Uterus (tissue), 4 donors: ENCODE measurements around the gene TKT. TPM values are rescaled to one million over a fixed set of nuclear protein-coding genes. Genes with fewer than 3 reads are reported as not detected.

Experiments
- DNase-seq, 2 donors: peaks; one replicate each; pipeline ENCODE4 v3.0.0-alpha.2; 2019 to 2020
- H3K27ac ChIP-seq, 2 donors: fragments of 200-600 bp; sonication (generic); 1 replicate in 1 of 2; 2 replicates in 1 of 2; pipeline ENCODE4 v1.5.1; 2016 to 2018
- H3K27me3 ChIP-seq, 2 donors: fragments of 200-600 bp; sonication (generic); one replicate each; pipeline ENCODE4 v1.5.1; 2018 to 2019; ENCODE audit warnings: control low read depth in 1 of 2
- H3K36me3 ChIP-seq, 2 donors: fragments of 200-600 bp; sonication (generic); one replicate each; pipeline ENCODE4 v1.5.1; 2019; ENCODE audit warnings: control low read depth in 1 of 2
- H3K4me1 ChIP-seq, 2 donors: fragments of 200-600 bp; sonication (generic); one replicate each; pipeline ENCODE4 v1.5.1; 2018 to 2019; ENCODE audit warnings: control low read depth in 1 of 2
- H3K4me3 ChIP-seq, 2 donors: fragments of 200-600 bp; sonication (generic); 1 replicate in 1 of 2; 2 replicates in 1 of 2; pipeline ENCODE4 v1.5.1; 2018 to 2019; ENCODE audit warnings: mild to moderate bottlenecking in 1 of 2
- H3K9me3 ChIP-seq, 2 donors: fragments of 200-600 bp; sonication (generic); one replicate each; pipeline ENCODE4 v1.5.1; 2019; ENCODE audit warnings: control low read depth in 1 of 2
- CTCF ChIP-seq, 4 experiments: fragments of 200-600 bp in 2 of 4; fragments of 450-650 bp in 2 of 4; sonication (generic) in 2 of 4; IDR thresholded peaks; one replicate each; pipeline ENCODE4 v1.5.1; 2016 to 2019; ENCODE audit warnings: antibody characterized with exemption in 4 of 4, mild to moderate bottlenecking in 2 of 4, moderate library complexity in 1 of 4
- POLR2A ChIP-seq, 2 donors: fragments of 450-650 bp; IDR thresholded peaks; one replicate each; pipeline ENCODE4 v1.6.1; 2016; ENCODE audit warnings: antibody characterized with exemption in 2 of 2, mild to moderate bottlenecking in 1 of 2, moderate library complexity in 1 of 2
- intact Hi-C: fragments of 100-400 bp; cut with DNase I; formaldehyde crosslinking; loops from one replicate; pipeline ENCODE4 v1.15.1; 2023; ENCODE audit warnings: low total_unique reads
- total RNA-seq, 4 donors: library from RNA; depleted of rRNA in 3 of 4; stranded (reverse); fragments of >200 nt in 3 of 4; gene quantifications; one replicate each; pipeline versions ENCODE4 v1.1.0 to v1.2.4, GENCODE V29; 2014 to 2023
- donor health status: DM: yes; HTN: yes; CAD: no.

Gene TKT
- total RNA-seq, 4 donors from 2014 or later, result 74.5 to 113 (median 84.6) TPM

GRCh38 chr3:53244271-53244670, 11.6 kb downstream of the TKT start:
- Histone ChIP-seq H3K27me3 (no peaks in the 10 kb centered on the region), H3K27ac (no peak overlapping the region), H3K36me3 (no peaks in the 10 kb centered on the region), H3K4me3 (no peak overlapping the region), H3K9me3 (no peaks in the 10 kb centered on the region), H3K4me1 (no peaks in the 10 kb centered on the region)
- TF ChIP-seq CTCF (IDR thresholded peaks at IDR 0.05), result no peak
- TF ChIP-seq POLR2A (IDR thresholded peaks at IDR 0.05), result no peak
- intact Hi-C loops, result no loop called here
- DNase-seq, result no peak

- TF ChIP-seq POLR2A (IDR thresholded peaks at IDR 0.05) (no peak), CTCF (IDR thresholded peaks at IDR 0.05) (no peak)
- H3K4me1 ChIP-seq, result no peaks in the 10 kb centered on the region
- intact Hi-C loops, result no loop called here
- no peak overlapping the region for H3K27ac ChIP-seq
- H3K27me3 ChIP-seq, result no peaks in the 10 kb centered on the region
- no peak overlapping the region for H3K4me3 ChIP-seq
- no peaks in the 10 kb centered on the region for H3K9me3 ChIP-seq
- DNase-seq, result no peak
- H3K36me3 ChIP-seq, result no peaks in the 10 kb centered on the region
These were observed 12.0 kb downstream of the TKT start for GRCh38 chr3:53243785-53244184.

GRCh38 chr3:53243165-53243564, 12.7 kb downstream of the TKT start:
- no peaks in the 10 kb centered on the region for H3K4me1 ChIP-seq
- H3K27ac ChIP-seq, result no peak overlapping the region

GRCh38 chr3:53242642-53243041, 13.2 kb downstream of the TKT start:
- Histone ChIP-seq H3K27ac (no peak overlapping the region), H3K4me3 (no peak overlapping the region)

More at GRCh38 chr3:53243165-53243564, 12.7 kb downstream of the TKT start:
- no peaks in the 10 kb centered on the region for H3K9me3 ChIP-seq
- TF ChIP-seq CTCF (IDR thresholded peaks at IDR 0.05) (no peak), POLR2A (IDR thresholded peaks at IDR 0.05) (no peak)
- intact Hi-C loops, result no loop called here
- no peak for DNase-seq
- H3K36me3 ChIP-seq, result no peaks in the 10 kb centered on the region
- H3K27me3 ChIP-seq, result no peaks in the 10 kb centered on the region
- no peak overlapping the region for H3K4me3 ChIP-seq

GRCh38 chr3:53242155-53242554, 13.7 kb downstream of the TKT start:
- Histone ChIP-seq H3K36me3 (no peaks in the 10 kb centered on the region), H3K27ac (no peak overlapping the region), H3K9me3 (no peaks in the 10 kb centered on the region), H3K27me3 (no peaks in the 10 kb centered on the region), H3K4me3 (no peak overlapping the region), H3K4me1 (no peaks in the 10 kb centered on the region)
- DNase-seq, result no peak
- intact Hi-C loops, result no loop called here
- no peak for TF ChIP-seq CTCF (IDR thresholded peaks at IDR 0.05)
- no peak for TF ChIP-seq POLR2A (IDR thresholded peaks at IDR 0.05)

More at GRCh38 chr3:53242642-53243041, 13.2 kb downstream of the TKT start:
- Histone ChIP-seq H3K9me3 (no peaks in the 10 kb centered on the region), H3K36me3 (no peaks in the 10 kb centered on the region), H3K4me1 (no peaks in the 10 kb centered on the region), H3K27me3 (no peaks in the 10 kb centered on the region)
- no peak for DNase-seq
- TF ChIP-seq POLR2A (IDR thresholded peaks at IDR 0.05) (no peak), CTCF (IDR thresholded peaks at IDR 0.05) (no peak)
- intact Hi-C loops, result no loop called here
